ENCODE data around the gene LTA.

DNA sequence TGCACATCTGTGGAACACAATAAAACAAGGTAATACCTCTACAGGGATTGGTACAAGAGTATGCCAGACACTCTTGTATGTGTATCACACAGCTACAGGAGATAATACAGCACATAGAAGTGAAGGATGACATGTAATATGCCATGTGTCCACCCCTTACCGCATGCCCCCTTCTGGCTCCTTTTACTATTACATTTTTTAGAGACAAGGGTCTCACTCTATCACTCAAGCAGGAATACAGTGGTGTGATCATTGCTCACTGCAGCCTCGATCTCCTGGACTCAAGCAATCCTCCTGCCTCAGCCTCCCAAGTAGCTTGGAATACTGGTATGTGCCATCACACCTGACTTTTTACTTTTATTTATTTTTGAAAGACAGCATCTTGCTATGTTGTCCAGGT lies 24.9 kb downstream of the LTA start:
- TF ChIP-seq, protein P1, sequence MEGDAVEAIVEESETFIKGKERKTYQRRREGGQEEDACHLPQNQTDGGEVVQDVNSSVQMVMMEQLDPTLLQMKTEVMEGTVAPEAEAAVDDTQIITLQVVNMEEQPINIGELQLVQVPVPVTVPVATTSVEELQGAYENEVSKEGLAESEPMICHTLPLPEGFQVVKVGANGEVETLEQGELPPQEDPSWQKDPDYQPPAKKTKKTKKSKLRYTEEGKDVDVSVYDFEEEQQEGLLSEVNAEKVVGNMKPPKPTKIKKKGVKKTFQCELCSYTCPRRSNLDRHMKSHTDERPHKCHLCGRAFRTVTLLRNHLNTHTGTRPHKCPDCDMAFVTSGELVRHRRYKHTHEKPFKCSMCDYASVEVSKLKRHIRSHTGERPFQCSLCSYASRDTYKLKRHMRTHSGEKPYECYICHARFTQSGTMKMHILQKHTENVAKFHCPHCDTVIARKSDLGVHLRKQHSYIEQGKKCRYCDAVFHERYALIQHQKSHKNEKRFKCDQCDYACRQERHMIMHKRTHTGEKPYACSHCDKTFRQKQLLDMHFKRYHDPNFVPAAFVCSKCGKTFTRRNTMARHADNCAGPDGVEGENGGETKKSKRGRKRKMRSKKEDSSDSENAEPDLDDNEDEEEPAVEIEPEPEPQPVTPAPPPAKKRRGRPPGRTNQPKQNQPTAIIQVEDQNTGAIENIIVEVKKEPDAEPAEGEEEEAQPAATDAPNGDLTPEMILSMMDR (IDR thresholded peaks at IDR 0.05): peak in 1 of 3 donors; percentile 20
- TF ChIP-seq POLR2A (IDR thresholded peaks at IDR 0.05) (no peak), POLR2AphosphoS5 (IDR thresholded peaks at IDR 0.05) (no peak)
